ENCODE data around the gene DNMT1.

DNMT1 gene

DNA sequence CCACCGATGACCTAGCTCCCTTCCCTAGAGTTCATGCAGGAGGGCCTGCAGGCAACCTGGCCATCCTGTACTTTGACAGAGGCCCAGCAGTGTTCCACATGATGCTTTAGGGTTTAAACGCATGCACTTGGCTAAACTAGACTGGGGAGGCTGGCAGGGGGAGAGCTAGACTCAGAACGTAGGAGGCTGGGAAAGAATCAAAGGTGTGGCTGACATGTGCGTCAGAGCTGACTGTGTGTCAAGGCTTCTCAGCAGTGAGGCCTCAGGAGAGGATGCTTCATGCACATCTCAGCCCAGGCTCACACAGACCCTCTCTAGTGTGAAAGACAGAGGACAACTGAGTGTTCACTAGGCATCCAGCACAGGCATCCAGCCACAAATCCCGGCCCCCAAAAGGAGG is 28.7 kb downstream of the DNMT1 start:
- no peak for DNase-seq (ENCODE audit: extremely low spot score)
- ChIA-PET CTCF (no interaction called here), POLR2A (no interaction called here)
- TF ChIP-seq, protein P1, sequence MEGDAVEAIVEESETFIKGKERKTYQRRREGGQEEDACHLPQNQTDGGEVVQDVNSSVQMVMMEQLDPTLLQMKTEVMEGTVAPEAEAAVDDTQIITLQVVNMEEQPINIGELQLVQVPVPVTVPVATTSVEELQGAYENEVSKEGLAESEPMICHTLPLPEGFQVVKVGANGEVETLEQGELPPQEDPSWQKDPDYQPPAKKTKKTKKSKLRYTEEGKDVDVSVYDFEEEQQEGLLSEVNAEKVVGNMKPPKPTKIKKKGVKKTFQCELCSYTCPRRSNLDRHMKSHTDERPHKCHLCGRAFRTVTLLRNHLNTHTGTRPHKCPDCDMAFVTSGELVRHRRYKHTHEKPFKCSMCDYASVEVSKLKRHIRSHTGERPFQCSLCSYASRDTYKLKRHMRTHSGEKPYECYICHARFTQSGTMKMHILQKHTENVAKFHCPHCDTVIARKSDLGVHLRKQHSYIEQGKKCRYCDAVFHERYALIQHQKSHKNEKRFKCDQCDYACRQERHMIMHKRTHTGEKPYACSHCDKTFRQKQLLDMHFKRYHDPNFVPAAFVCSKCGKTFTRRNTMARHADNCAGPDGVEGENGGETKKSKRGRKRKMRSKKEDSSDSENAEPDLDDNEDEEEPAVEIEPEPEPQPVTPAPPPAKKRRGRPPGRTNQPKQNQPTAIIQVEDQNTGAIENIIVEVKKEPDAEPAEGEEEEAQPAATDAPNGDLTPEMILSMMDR (IDR thresholded peaks at IDR 0.05; ENCODE audit: control extremely low read depth, extremely low read depth, low read depth, missing control alignments), result no peak

DNA sequence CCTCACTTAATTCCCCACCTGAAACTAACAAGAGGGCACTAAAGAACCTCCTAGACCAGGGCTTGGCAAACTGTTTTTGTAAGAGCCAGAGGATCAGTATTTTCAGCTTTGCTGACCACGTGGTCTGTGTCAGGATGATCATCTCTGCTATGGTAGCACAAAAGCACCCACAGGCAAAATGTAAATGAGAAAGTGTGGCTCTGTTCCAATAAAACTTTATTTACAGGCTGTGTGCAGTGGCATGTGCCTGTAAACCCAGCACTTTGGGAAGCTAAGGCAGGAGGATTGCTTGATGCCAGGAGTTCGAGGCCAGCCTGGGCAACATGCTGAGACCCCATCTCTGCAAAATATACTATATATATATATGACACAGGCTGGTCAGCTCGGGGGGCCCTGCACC is 31.2 kb downstream of the DNMT1 start:
- ChIA-PET POLR2A (no interaction called here), CTCF (no interaction called here)
- no peak for DNase-seq (ENCODE audit: extremely low spot score)
- TF ChIP-seq, protein P1 (IDR thresholded peaks at IDR 0.05; ENCODE audit: control extremely low read depth, extremely low read depth, low read depth, missing control alignments), result no peak

DNA sequence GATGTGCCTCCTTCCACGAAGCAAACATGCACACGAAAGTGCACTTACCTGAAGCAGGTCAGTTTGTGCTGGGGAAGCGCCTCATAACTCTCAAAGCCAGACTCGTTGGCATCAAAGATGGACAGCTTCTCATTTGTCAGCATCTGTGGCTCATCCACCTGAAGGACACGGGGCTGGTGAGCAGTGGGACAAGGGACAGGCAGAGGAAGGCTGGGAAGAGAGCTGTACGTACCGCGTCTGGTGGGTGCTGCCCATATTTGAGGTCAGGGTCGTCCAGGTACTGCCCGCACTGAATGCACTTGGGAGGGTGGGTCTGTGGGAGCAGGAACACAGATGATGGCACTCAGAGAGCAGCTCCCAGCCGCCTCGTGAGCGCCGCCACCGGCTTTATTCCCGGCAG is 35.1 kb downstream of the DNMT1 start:
- no peak for DNase-seq (ENCODE audit: extremely low spot score)
- ChIA-PET POLR2A (no interaction called here), CTCF (interaction anchor here (1.4 kb wide), 1 partner anchor 91 kb away, joined by 4 read pairs; no protein-coding TSS in a partner anchor)
- TF ChIP-seq, protein P1 (IDR thresholded peaks at IDR 0.05; ENCODE audit: control extremely low read depth, extremely low read depth, low read depth, missing control alignments), result no peak

DNA sequence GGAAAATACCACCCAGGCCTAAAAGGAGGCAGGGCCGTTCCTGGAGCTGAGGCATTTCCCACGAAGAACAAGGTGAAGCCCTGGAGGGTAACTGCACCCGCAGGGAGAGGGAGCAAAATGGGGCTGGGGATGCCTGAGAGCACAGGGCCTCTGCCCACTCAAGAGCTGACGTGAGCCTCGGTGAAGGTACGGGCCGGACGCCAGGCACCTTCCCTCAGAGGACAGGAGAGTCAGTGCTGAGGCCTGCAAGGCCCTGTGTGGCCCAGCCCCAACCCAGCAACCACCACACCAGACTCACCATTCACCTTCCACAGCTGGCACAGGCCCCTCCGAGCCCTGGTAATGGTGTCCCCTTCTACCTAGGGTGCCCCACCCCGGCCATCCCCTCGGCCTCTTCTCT is 36.3 kb downstream of the DNMT1 start:
- TF ChIP-seq, protein P1 (IDR thresholded peaks at IDR 0.05; ENCODE audit: control extremely low read depth, extremely low read depth, low read depth, missing control alignments), result no peak
- ChIA-PET POLR2A (no interaction called here), CTCF (interaction anchor here (1.3 to 1.5 kb wide), 2 partner anchors 9 to 16 kb away, joined by 3 to 4 read pairs; no protein-coding TSS in a partner anchor)
- DNase-seq (ENCODE audit: extremely low spot score), result no peak

DNA sequence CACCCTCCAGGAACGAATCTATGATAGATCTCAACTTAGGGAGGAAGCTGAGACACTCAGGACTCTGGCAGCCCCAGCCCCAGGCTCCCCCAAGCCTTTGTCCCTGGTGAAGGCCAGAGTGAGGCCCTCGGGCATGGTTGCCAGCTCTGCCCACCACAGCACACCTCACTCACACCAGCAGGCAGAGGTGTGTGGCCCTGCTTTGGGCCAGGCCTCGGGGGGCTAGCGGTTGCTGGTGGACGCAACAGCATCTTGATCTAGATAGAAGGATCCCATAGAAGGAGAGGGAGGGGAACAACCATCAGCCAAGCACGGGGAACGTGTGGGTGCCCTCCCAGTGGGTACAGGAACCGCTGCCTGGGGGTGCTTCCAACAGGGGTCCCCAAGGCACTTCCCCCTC is 36.7 kb downstream of the DNMT1 start:
- ChIA-PET POLR2A (no interaction called here), CTCF (interaction anchor here (0.7 to 1.5 kb wide), 3 partner anchors 10 to 92 kb away, joined by 3 to 4 read pairs (median 3); no protein-coding TSS in a partner anchor)
- TF ChIP-seq, protein P1 (IDR thresholded peaks at IDR 0.05; ENCODE audit: control extremely low read depth, extremely low read depth, low read depth, missing control alignments), result no peak
- DNase-seq (ENCODE audit: extremely low spot score), result no peak

DNA sequence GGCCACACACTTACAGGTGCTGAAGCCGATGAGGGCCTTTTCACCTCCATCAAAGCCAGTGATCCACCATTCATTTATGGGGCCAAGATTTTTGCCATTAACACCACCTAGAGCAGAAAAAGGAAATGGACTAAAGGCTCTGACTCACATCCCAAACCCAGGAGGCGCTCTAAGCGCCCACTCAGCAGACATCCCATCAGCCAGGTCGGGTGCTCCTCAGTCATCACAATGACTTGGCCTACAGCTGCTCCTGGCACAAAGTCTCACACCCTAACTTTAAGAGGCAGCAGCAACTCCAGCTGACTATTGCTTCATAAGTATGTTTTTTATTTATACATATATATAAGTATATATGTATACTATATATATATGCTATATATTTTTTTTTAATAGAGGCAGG is 38.9 kb downstream of the DNMT1 start:
- POLR2A ChIA-PET, result interaction anchor here (0.5 kb wide), 1 partner anchor 232 kb away, joined by 4 read pairs; no protein-coding TSS in a partner anchor
- CTCF ChIA-PET, result no interaction called here
- DNase-seq (ENCODE audit: extremely low spot score), result no peak
- TF ChIP-seq, protein P1 (IDR thresholded peaks at IDR 0.05; ENCODE audit: control extremely low read depth, extremely low read depth, low read depth, missing control alignments), result no peak

DNA sequence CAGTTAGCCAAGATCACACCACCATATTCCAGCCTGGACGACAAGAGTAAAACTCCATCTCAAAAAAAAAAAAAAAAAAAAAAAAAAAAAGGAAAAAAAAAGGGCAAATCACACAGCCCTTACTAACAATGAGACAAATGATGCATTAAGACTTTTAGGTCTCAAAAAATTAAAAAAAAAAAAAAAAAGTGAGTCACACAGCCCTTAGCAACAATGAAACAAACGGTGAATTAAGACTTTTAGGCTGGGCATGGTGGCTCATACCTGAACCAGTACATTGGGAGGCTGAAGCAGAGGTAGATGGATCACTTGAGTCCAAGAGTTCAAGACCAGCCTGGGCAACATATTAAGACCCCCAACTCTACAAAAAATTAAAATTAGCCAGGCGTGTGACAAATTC is 42.7 kb downstream of the DNMT1 start:
- TF ChIP-seq, protein P1 (IDR thresholded peaks at IDR 0.05; ENCODE audit: control extremely low read depth, extremely low read depth, low read depth, missing control alignments), result no peak
- no peak for DNase-seq (ENCODE audit: extremely low spot score)
- POLR2A ChIA-PET, result interaction anchor here (0.7 kb wide), 1 partner anchor 749 kb away, joined by 3 read pairs; no protein-coding TSS in a partner anchor
- CTCF ChIA-PET, result no interaction called here
